ENCODE data around the gene PTPRN2. TPM values are rescaled to one million over a fixed set of nuclear protein-coding genes. Genes with fewer than 3 reads are reported as not detected.

The PTPRN2 gene
- total and polyA plus RNA-seq, 8 donors = 4.9 to 136 (median 46.8) TPM

DNA sequence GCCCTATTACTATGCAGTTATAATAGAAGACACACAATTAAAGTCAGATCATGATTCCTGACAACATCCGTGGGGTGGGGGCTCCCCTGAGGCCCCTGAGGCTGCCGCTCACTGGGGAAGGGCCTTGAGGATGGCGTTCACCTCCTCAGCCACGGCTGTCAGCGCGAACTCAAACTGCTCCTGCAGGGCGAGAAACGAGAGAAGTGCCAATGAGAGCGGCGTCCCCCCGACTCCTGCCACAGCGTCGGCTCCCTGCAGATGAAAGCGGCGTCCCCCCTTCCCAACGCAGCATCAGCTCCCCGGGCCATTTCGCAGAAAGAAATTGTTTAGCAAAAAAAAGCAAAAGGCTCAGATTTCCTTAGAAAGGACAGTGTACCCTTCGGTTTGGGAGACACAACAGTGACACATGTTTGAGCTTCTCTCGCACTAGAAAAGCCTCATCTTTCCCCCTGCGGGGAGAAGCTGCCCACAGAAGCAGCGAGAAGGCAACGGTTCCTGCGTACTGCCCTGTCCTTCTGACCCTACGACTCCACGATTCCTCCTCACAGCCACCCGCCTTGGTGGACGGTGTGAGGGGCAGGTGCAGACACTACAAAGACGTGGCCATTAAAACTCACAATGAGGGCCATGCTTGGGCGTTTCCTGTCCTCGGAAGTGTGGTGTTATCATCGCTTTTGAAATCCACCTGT is 1046.9 kb downstream of the PTPRN2 start:
- intact Hi-C loops (cut with DNase I; ENCODE audit: low total_unique reads) = no loop called here
- 83 to 89% (median 86%) methylated on average over 32 of the region's 32 CpGs for WGBS, 5 donors
- H3K27me3 ChIP-seq = no peaks in the 10 kb centered on the region
- no peak overlapping the region for H3K4me3 ChIP-seq
- DNase-seq = no peak
- no peaks in the 10 kb centered on the region for H3K9me3 ChIP-seq
- TF ChIP-seq EP300 (IDR thresholded peaks at IDR 0.05) = no peak
- no peak for TF ChIP-seq POLR2AphosphoS5 (IDR thresholded peaks at IDR 0.05)
- TF ChIP-seq POLR2A (IDR thresholded peaks at IDR 0.05) = no peak
- no peaks in the 10 kb centered on the region for H3K4me1 ChIP-seq
- H3K27ac ChIP-seq = no peak overlapping the region
- peaks cover 0 to 36% (median 10%) of the 10 kb centered on the region in 4 donors for H3K36me3 ChIP-seq

DNA sequence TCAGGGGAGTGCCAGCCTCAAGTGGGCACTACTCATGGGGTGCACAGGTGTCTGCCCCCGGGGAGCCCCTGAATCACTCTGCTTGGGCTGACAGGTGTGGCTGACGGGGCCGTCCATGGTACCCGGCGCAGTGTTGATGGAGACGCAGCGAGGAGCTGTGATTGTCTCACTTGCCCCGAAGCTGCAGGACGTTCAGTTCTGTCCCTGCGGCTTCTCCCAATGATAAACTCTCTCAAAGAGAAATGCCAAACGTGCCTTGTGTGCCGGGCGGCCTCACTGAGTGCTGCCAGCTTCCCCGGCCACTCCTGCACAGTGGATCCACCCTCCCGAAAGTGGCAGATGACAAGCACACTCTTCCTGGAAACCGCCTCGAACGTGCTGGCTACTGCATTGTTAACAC is 1047.6 kb downstream of the PTPRN2 start:
- no peak overlapping the region for H3K27ac ChIP-seq
- WGBS, 5 donors = 89 to 93% (median 92%) methylated on average over 12 to 18 of the region's 18 CpGs
- H3K36me3 ChIP-seq = peaks cover 0 to 29% (median 6%) of the 10 kb centered on the region in 4 donors
- H3K4me1 ChIP-seq = no peaks in the 10 kb centered on the region
- H3K9me3 ChIP-seq = no peaks in the 10 kb centered on the region
- TF ChIP-seq POLR2AphosphoS5 (IDR thresholded peaks at IDR 0.05) (no peak), POLR2A (IDR thresholded peaks at IDR 0.05) (no peak), EP300 (IDR thresholded peaks at IDR 0.05) (no peak)
- TF ChIP-seq, protein P1, sequence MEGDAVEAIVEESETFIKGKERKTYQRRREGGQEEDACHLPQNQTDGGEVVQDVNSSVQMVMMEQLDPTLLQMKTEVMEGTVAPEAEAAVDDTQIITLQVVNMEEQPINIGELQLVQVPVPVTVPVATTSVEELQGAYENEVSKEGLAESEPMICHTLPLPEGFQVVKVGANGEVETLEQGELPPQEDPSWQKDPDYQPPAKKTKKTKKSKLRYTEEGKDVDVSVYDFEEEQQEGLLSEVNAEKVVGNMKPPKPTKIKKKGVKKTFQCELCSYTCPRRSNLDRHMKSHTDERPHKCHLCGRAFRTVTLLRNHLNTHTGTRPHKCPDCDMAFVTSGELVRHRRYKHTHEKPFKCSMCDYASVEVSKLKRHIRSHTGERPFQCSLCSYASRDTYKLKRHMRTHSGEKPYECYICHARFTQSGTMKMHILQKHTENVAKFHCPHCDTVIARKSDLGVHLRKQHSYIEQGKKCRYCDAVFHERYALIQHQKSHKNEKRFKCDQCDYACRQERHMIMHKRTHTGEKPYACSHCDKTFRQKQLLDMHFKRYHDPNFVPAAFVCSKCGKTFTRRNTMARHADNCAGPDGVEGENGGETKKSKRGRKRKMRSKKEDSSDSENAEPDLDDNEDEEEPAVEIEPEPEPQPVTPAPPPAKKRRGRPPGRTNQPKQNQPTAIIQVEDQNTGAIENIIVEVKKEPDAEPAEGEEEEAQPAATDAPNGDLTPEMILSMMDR (IDR thresholded peaks at IDR 0.05) = no peak
- intact Hi-C loops (cut with DNase I; ENCODE audit: low total_unique reads) = no loop called here
- no peak for DNase-seq
- H3K4me3 ChIP-seq = no peak overlapping the region
- no peaks in the 10 kb centered on the region for H3K27me3 ChIP-seq

DNA sequence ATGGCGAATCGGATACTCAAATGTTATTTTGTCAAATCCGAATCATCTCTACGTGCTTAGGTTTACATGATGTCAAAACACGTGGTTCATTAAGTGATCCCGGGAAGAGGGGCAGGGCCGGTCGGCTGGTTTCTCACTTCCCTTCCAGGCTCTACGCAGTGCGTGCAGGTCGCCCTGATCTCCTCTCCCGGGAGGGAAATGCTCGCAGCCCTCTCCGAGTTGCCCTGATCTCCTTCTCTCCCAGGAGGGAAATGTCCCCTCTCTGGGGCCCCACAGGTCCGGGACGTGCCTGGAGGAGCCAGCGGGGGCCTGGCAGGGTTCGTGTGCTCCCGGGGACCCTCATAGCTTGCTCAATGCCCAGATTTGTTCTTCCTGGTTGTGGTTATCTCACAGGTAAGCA is 1048.1 kb downstream of the PTPRN2 start:
- intact Hi-C loops (cut with DNase I; ENCODE audit: low total_unique reads) = no loop called here
- Histone ChIP-seq H3K4me3 (no peak overlapping the region), H3K4me1 (no peaks in the 10 kb centered on the region), H3K36me3 (peaks cover 0 to 24% (median 6%) of the 10 kb centered on the region in 4 donors), H3K9me3 (no peaks in the 10 kb centered on the region), H3K27me3 (no peaks in the 10 kb centered on the region), H3K27ac (no peak overlapping the region)
- 93 to 96% (median 94%) methylated on average over 19 of the region's 19 CpGs for WGBS, 5 donors
- TF ChIP-seq POLR2AphosphoS5 (IDR thresholded peaks at IDR 0.05) = no peak
- no peak for TF ChIP-seq EP300 (IDR thresholded peaks at IDR 0.05)
- DNase-seq = no peak

DNA sequence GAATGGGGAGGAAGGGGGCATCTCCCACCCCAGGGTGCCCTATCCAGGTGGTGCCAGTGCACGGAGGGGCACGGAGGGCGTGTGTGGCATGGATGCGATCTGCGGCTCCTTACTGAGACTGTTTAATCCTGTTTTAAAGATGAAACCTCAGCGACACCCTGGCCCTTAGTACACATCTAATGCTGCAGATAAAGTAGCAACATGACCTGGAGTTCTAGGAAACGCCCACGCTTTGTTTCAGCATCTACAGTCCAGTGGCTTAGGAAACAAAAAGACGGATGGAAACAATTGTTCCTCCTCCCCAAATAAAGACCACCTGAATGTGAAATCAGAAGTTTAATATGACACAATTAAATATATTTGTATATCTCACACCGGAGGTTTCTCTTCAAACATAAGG is 1048.9 kb downstream of the PTPRN2 start:
- DNase-seq = no peak
- Histone ChIP-seq H3K4me1 (no peaks in the 10 kb centered on the region), H3K27me3 (no peaks in the 10 kb centered on the region), H3K4me3 (no peak overlapping the region), H3K36me3 (peaks cover 0 to 24% (median 6%) of the 10 kb centered on the region in 4 donors), H3K9me3 (peaks cover 0 to under 1% (median 0%) of the 10 kb centered on the region in 4 donors), H3K27ac (no peak overlapping the region)
- no peak for TF ChIP-seq POLR2A (IDR thresholded peaks at IDR 0.05)
- no peak for TF ChIP-seq POLR2AphosphoS5 (IDR thresholded peaks at IDR 0.05)
- TF ChIP-seq EP300 (IDR thresholded peaks at IDR 0.05) = no peak
- TF ChIP-seq, protein P1 (IDR thresholded peaks at IDR 0.05) = no peak
- intact Hi-C loops (cut with DNase I; ENCODE audit: low total_unique reads) = no loop called here
- 92 to 94% (median 94%) methylated on average over 10 of the region's 10 CpGs for WGBS, 5 donors

DNA sequence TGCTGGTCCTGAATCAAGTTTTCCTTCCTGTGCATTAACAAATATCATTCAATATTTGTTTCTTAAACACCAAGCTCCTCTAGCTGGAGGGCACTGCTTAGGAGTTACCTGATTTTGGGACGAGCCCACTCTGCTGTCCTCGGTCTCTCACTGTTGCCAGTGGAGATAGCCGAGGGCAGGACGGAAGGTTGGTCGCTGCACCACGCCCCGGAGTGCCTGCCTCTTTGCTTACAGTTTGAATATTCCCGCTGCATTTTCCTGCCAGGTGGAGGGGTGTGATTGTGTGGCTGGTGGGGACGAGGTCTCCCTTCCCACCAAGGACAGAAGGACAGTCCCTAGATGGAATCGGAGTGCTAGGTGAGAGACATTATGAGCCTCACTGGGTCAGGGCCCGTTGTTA is 1049.3 kb downstream of the PTPRN2 start:
- no peaks in the 10 kb centered on the region for H3K4me1 ChIP-seq
- TF ChIP-seq POLR2A (IDR thresholded peaks at IDR 0.05) = no peak
- TF ChIP-seq POLR2AphosphoS5 (IDR thresholded peaks at IDR 0.05) = no peak
- TF ChIP-seq EP300 (IDR thresholded peaks at IDR 0.05) = no peak
- TF ChIP-seq, protein P1 (IDR thresholded peaks at IDR 0.05) = no peak
- H3K9me3 ChIP-seq = peaks cover 0 to 5% (median 1%) of the 10 kb centered on the region in 4 donors
- intact Hi-C loops (cut with DNase I; ENCODE audit: low total_unique reads) = no loop called here
- 80 to 91% (median 89%) methylated on average over 11 of the region's 11 CpGs for WGBS, 5 donors
- no peaks in the 10 kb centered on the region for H3K27me3 ChIP-seq
- peaks cover 0 to 24% (median 6%) of the 10 kb centered on the region in 4 donors for H3K36me3 ChIP-seq
- no peak overlapping the region for H3K27ac ChIP-seq
- no peak overlapping the region for H3K4me3 ChIP-seq
- no peak for DNase-seq
